Measurements from ENCODE around the gene BCL7A. TPM values are rescaled to one million over a fixed set of nuclear protein-coding genes. Genes with fewer than 3 reads are reported as not detected.

BCL7A gene
- total RNA-seq, 1 donor: 4.7 TPM

- Histone ChIP-seq H3K4me2 (ENCODE audit: insufficient read depth, low read length) (no peak overlapping the region), H3K4me3 (ENCODE audit: insufficient read depth, low read length) (no peak overlapping the region), H3K36me3 (ENCODE audit: insufficient read depth, low read length) (no peaks in the 10 kb centered on the region), H4K20me1 (ENCODE audit: insufficient read depth, low read length) (peaks cover 18% of the 10 kb centered on the region), H3K9me3 (ENCODE audit: low read depth, low read length) (no peaks in the 10 kb centered on the region), H3K4me1 (ENCODE audit: insufficient read depth, low read length) (peaks cover 34% of the 10 kb centered on the region), H3K27me3 (ENCODE audit: insufficient read depth, low read length) (no peaks in the 10 kb centered on the region), H2AFZ (ENCODE audit: low read length) (no peak overlapping the region), H3K79me2 (ENCODE audit: insufficient read depth, low read length) (peaks cover 81% of the 10 kb centered on the region), H3K27ac (ENCODE audit: low read depth, low read length) (peak overlapping the region; percentile 40)
- no peak for DNase-seq (ENCODE audit: insufficient read length, low spot score, missing footprints)
- TF ChIP-seq, protein P1, sequence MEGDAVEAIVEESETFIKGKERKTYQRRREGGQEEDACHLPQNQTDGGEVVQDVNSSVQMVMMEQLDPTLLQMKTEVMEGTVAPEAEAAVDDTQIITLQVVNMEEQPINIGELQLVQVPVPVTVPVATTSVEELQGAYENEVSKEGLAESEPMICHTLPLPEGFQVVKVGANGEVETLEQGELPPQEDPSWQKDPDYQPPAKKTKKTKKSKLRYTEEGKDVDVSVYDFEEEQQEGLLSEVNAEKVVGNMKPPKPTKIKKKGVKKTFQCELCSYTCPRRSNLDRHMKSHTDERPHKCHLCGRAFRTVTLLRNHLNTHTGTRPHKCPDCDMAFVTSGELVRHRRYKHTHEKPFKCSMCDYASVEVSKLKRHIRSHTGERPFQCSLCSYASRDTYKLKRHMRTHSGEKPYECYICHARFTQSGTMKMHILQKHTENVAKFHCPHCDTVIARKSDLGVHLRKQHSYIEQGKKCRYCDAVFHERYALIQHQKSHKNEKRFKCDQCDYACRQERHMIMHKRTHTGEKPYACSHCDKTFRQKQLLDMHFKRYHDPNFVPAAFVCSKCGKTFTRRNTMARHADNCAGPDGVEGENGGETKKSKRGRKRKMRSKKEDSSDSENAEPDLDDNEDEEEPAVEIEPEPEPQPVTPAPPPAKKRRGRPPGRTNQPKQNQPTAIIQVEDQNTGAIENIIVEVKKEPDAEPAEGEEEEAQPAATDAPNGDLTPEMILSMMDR (IDR thresholded peaks at IDR 0.05; ENCODE audit: extremely low read depth, low read depth, low read length): no peak
Observed at GRCh38 chr12:122094735-122095631, 73.3 kb downstream of the BCL7A start.

- H3K4me2 ChIP-seq (ENCODE audit: insufficient read depth, low read length): no peak overlapping the region
- TF ChIP-seq, protein P1 (IDR thresholded peaks at IDR 0.05; ENCODE audit: extremely low read depth, low read depth, low read length): no peak
- H3K27ac ChIP-seq (ENCODE audit: low read depth, low read length): no peak overlapping the region
- DNase-seq (ENCODE audit: insufficient read length, low spot score, missing footprints): no peak
- H3K36me3 ChIP-seq (ENCODE audit: insufficient read depth, low read length): no peaks in the 10 kb centered on the region
- no peak overlapping the region for H2AFZ ChIP-seq (ENCODE audit: low read length)
- no peak overlapping the region for H3K4me3 ChIP-seq (ENCODE audit: insufficient read depth, low read length)
- H3K27me3 ChIP-seq (ENCODE audit: insufficient read depth, low read length): no peaks in the 10 kb centered on the region
- H3K79me2 ChIP-seq (ENCODE audit: insufficient read depth, low read length): peaks cover 89% of the 10 kb centered on the region
- H4K20me1 ChIP-seq (ENCODE audit: insufficient read depth, low read length): peaks cover 20% of the 10 kb centered on the region
- no peaks in the 10 kb centered on the region for H3K9me3 ChIP-seq (ENCODE audit: low read depth, low read length)
- peaks cover 24% of the 10 kb centered on the region for H3K4me1 ChIP-seq (ENCODE audit: insufficient read depth, low read length)
Observed at GRCh38 chr12:122096014-122096413, 74.3 kb downstream of the BCL7A start.

DNA sequence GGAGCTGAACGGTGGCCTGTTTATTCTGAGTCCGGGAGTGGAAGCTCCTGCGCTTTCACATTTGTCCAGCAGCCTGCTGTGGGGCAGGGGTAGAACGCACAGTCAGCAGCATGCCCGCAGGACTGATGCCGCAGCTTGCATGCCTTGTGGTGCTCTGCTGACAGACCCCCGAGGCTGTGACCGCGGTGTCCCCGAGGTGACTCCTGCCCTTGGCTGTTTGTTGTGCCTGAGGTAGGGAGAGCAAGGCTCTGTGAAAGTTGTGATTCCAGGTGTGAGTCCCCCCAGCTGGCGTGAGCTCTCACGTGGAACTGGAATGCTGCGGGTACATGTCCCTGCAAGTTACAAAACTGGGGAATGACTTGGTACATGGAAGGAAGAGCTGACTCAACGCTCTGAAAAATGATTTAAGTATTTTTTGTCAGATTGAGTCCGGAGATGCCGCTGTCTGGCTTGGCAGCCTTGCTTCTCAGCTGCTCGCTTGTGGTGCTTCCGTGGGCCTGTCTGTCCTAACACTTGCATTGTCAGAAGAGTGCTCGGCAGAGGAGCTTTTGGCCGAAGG is 75.0 kb downstream of the BCL7A start:
- Histone ChIP-seq H3K4me3 (ENCODE audit: insufficient read depth, low read length) (no peak overlapping the region), H3K36me3 (ENCODE audit: insufficient read depth, low read length) (no peaks in the 10 kb centered on the region), H3K27ac (ENCODE audit: low read depth, low read length) (peak overlapping the region; percentile 52), H4K20me1 (ENCODE audit: insufficient read depth, low read length) (peaks cover 20% of the 10 kb centered on the region), H3K4me1 (ENCODE audit: insufficient read depth, low read length) (peaks cover 19% of the 10 kb centered on the region), H3K4me2 (ENCODE audit: insufficient read depth, low read length) (no peak overlapping the region), H3K79me2 (ENCODE audit: insufficient read depth, low read length) (peaks cover 89% of the 10 kb centered on the region), H2AFZ (ENCODE audit: low read length) (no peak overlapping the region), H3K27me3 (ENCODE audit: insufficient read depth, low read length) (no peaks in the 10 kb centered on the region), H3K9me3 (ENCODE audit: low read depth, low read length) (no peaks in the 10 kb centered on the region)
- DNase-seq (ENCODE audit: insufficient read length, low spot score, missing footprints): no peak
- TF ChIP-seq, protein P1 (IDR thresholded peaks at IDR 0.05; ENCODE audit: extremely low read depth, low read depth, low read length): no peak

DNA sequence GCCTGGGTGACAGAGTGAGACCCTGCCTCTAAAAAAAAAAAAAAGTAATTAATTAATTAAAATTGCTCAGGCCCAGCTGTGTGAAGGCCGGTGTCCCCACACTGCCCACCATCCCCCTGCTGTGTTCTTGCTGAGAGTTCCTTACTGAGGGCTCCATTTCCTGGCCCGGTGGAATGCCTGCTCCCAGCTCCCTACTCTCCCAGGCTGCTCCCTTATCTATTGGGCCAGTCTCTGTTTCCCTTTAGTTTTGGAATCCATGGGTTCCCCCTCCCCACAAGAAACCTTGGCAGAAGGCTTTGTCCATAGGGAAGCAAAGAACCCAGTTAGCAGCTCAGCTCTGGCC is 75.9 kb downstream of the BCL7A start:
- H3K9me3 ChIP-seq (ENCODE audit: low read depth, low read length): no peaks in the 10 kb centered on the region
- no peak overlapping the region for H3K4me2 ChIP-seq (ENCODE audit: insufficient read depth, low read length)
- peaks cover 17% of the 10 kb centered on the region for H3K4me1 ChIP-seq (ENCODE audit: insufficient read depth, low read length)
- TF ChIP-seq, protein P1 (IDR thresholded peaks at IDR 0.05; ENCODE audit: extremely low read depth, low read depth, low read length): no peak
- H3K4me3 ChIP-seq (ENCODE audit: insufficient read depth, low read length): no peak overlapping the region
- peak overlapping the region; percentile 68 for H3K27ac ChIP-seq (ENCODE audit: low read depth, low read length)
- H4K20me1 ChIP-seq (ENCODE audit: insufficient read depth, low read length): peaks cover 20% of the 10 kb centered on the region
- no peaks in the 10 kb centered on the region for H3K27me3 ChIP-seq (ENCODE audit: insufficient read depth, low read length)
- H3K79me2 ChIP-seq (ENCODE audit: insufficient read depth, low read length): peaks cover 87% of the 10 kb centered on the region
- no peak for DNase-seq (ENCODE audit: insufficient read length, low spot score, missing footprints)
- H2AFZ ChIP-seq (ENCODE audit: low read length): no peak overlapping the region
- H3K36me3 ChIP-seq (ENCODE audit: insufficient read depth, low read length): no peaks in the 10 kb centered on the region
